Stimulated activated naive CD8-positive, alpha-beta T cell treated with anti-CD3 and anti-CD28 coated beads, Interleukin-15, amount 100 ng/mL, for 72 hours (primary cell): ENCODE measurements around the gene DDAH2.

Experiments
- ATAC-seq: fragments of 150-1000 bp; cut with Tn5 transposase; 2 replicates; pipeline ENCODE4 v1.10.0; 2021; ENCODE audit warnings: mild to moderate bottlenecking, moderate library complexity
- DNase-seq, 2 donors: peaks; one replicate each; pipeline ENCODE4 v3.0.0; 2021 to 2022
- H3K27ac Mint-ChIP-seq, 2 donors: one replicate each; pipeline ENCODE4 v1.8.0; 2022; ENCODE audit warnings: mild to moderate bottlenecking in 2 of 2, mixed read lengths in 2 of 2, moderate library complexity in 2 of 2
- H3K27me3 Mint-ChIP-seq: one replicate; pipeline ENCODE4 v1.8.0; 2022; ENCODE audit warnings: mixed read lengths
- H3K4me1 Mint-ChIP-seq: one replicate; pipeline ENCODE4 v1.8.0; 2022; ENCODE audit warnings: mild to moderate bottlenecking, mixed read lengths
- H3K4me3 Mint-ChIP-seq, 2 donors: one replicate each; pipeline ENCODE4 v1.8.0; 2022; ENCODE audit warnings: mild to moderate bottlenecking in 2 of 2, mixed read lengths in 2 of 2, moderate library complexity in 1 of 2
- H3K9me3 Mint-ChIP-seq, 2 donors: one replicate each; pipeline ENCODE4 v1.8.0; 2022; ENCODE audit warnings: mixed read lengths in 2 of 2

DDAH2 gene

GRCh38 chr6:31765559-31765909, 36.4 kb upstream of the DDAH2 start:
- Mint-ChIP-seq H3K27me3 (no peaks in the 10 kb centered on the region), H3K4me1 (peaks cover 23% of the 10 kb centered on the region), H3K4me3 (no peak overlapping the region), H3K9me3 (no peaks in the 10 kb centered on the region), H3K27ac (no peak overlapping the region)
- DNase-seq: no peak
- no peak for ATAC-seq

DNA sequence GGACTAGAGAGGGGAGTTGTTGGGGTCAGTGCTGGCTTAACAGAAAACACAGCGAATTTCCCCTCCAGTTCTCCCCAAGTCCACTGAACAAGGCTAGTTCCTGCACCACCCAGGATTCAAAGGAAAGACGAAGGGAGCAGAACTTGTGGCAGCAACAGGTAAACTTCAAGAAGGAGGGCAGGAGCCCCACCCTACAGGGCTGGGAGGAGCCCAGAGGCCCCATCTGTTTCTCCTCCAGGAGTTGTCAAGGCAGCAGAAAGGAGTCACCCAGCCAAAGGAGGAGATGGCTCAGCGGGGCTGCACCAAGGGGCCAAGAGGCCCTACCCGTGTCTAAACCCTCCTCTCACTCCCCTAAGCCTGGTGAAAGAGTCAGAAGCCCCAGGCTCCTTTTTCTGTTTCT, 35.1 kb upstream of the DDAH2 start:
- H3K4me1 Mint-ChIP-seq: peaks cover 15% of the 10 kb centered on the region

DNA sequence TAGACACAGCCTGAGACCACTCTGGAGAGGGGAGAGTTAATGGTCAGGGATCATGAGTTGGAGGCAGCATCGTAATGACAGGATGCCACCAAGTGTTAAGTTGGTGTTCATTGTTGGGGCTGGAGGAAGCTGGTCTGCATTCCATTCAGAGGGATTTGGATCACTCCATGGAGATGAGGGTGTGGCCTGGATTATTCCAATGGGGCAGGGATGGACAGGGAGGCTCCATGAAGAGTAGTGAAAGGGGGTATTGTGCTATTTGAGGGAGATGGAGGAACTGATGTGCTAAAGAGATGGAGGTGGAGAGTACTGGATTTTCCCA, 34.5 kb upstream of the DDAH2 start:
- no peaks in the 10 kb centered on the region for H3K27me3 Mint-ChIP-seq
- H3K4me3 Mint-ChIP-seq: no peak overlapping the region
- ATAC-seq (no peak), DNase-seq (no peak)
- no peaks in the 10 kb centered on the region for H3K9me3 Mint-ChIP-seq
- peak overlapping the region in 1 of 2 donors; percentile 3 for H3K27ac Mint-ChIP-seq
- H3K4me1 Mint-ChIP-seq: peaks cover 14% of the 10 kb centered on the region

More for the DNA sequence above, 35.1 kb upstream of the DDAH2 start:
- ATAC-seq (no peak), DNase-seq (no peak)
- H3K9me3 Mint-ChIP-seq: no peaks in the 10 kb centered on the region
- no peak overlapping the region for H3K4me3 Mint-ChIP-seq
- H3K27ac Mint-ChIP-seq: no peak overlapping the region
- H3K27me3 Mint-ChIP-seq: no peaks in the 10 kb centered on the region

DNA sequence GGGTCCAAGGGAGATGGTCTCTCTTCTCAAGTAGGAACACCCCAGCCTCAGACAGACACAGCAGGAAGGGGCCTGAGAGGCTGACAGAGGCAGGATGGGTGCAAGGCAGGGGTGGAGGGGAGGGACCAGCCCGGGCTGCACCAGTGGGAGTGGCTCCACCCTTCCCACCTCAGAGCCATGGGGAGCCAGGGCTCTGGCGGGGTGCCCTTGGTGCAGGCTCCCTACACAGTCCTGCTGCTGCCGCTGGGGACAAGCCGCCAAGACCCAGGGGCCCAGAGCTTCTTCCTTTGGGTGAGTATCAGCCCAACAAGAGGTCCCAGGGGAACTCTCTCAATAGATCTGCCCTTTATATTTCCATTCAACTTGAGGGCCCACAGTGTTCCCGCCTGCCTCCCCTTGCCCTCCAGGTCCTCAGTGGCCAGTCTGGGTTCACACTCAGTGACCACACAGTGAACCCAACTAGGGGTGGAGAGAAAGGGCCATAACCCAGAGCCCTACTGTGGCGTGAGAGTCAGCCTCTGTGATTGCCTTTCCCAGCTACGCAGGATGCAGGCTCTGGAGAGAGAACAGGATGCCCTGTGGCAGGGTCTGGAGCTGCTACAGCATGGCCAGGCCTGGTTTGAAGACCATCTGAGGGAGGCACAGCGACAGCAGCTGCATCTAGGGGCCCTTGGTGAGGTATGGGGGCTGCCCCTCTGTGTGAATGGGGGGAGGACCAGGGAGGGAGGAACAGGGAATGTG, 33.9 kb upstream of the DDAH2 start:
- DNase-seq (no peak), ATAC-seq (no peak)
- Mint-ChIP-seq H3K4me3 (no peak overlapping the region), H3K27me3 (no peaks in the 10 kb centered on the region), H3K27ac (no peak overlapping the region), H3K4me1 (peaks cover 17% of the 10 kb centered on the region), H3K9me3 (no peaks in the 10 kb centered on the region)

DNA sequence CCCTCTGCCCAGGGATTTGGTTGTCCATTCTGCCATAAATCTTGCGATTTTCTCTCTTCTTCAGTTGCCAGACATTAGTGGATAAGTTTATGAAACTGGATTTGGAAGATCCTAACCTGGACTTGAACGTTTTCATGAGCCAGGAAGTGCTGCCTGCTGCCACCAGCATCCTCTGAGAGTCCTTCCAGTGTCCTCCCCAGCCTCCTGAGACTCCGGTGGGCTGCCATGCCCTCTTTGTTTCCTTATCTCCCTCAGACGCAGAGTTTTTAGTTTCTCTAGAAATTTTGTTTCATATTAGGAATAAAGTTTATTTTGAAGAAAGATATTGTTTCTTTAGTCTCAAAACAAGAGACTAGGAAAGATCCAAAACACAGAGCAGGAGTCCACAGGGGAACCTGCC, 33.3 kb upstream of the DDAH2 start, which contains the start of gene SAPCD1:
Gene SAPCD1, plus strand, starts transcription at position 301 of the 400 bp plus-strand sequence. CDS start 399 bp downstream, outside the sequence.
- Mint-ChIP-seq H3K9me3 (no peaks in the 10 kb centered on the region), H3K27me3 (no peaks in the 10 kb centered on the region), H3K27ac (peak within 1 kb of the TSS in 1 of 2 donors; percentile 85), H3K4me3 (no peak within 1 kb of the TSS), H3K4me1 (peaks cover 19% of the 10 kb centered on the region)
- DNase-seq (no peak), ATAC-seq (no peak)

- Mint-ChIP-seq H3K9me3 (no peaks in the 10 kb centered on the region), H3K4me1 (peaks cover 19% of the 10 kb centered on the region), H3K27ac (no peak overlapping the region), H3K27me3 (no peaks in the 10 kb centered on the region), H3K4me3 (no peak overlapping the region)
- ATAC-seq (no peak), DNase-seq (no peak)
Measured at GRCh38 chr6:31761343-31761742, 32.2 kb upstream of the DDAH2 start.

DNA sequence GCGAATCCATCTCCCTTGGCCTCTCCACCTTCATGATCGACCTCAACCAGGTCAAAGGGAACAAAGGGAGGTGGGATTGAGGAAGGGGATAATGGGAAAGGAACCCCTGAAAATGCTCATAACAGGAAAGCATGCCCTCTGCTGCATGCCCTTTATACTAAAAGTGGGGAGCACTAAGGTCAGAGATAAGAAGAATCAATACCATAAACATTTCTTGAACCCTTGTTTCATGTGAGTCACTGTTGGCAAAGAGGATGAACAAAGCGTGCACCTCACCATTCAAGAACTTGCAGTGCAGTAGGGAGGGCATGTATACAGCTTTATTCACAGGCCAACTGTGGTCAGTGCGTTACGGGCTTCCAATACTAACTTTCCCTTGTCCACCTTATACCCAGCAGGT, 31.7 kb upstream of the DDAH2 start:
- Mint-ChIP-seq H3K4me3 (no peak overlapping the region), H3K27me3 (no peaks in the 10 kb centered on the region), H3K9me3 (no peaks in the 10 kb centered on the region), H3K4me1 (peaks cover 19% of the 10 kb centered on the region), H3K27ac (peak overlapping the region in 1 of 2 donors; percentile 19)
- ATAC-seq: no peak
- DNase-seq: no peak

GRCh38 chr6:31758281-31758680, 29.2 kb upstream of the DDAH2 start:
- peaks cover 14% of the 10 kb centered on the region for H3K4me1 Mint-ChIP-seq
- no peak overlapping the region for H3K27ac Mint-ChIP-seq
- no peaks in the 10 kb centered on the region for H3K9me3 Mint-ChIP-seq
- H3K27me3 Mint-ChIP-seq: no peaks in the 10 kb centered on the region
- ATAC-seq (no peak), DNase-seq (no peak)
- no peak overlapping the region for H3K4me3 Mint-ChIP-seq

GRCh38 chr6:31752739-31753319, 23.7 kb upstream of the DDAH2 start:
- DNase-seq (no peak), ATAC-seq (no peak)
- H3K27me3 Mint-ChIP-seq: no peaks in the 10 kb centered on the region
- H3K4me3 Mint-ChIP-seq: no peak overlapping the region
- H3K27ac Mint-ChIP-seq: no peak overlapping the region
- H3K4me1 Mint-ChIP-seq: peaks cover under 1% of the 10 kb centered on the region
- no peaks in the 10 kb centered on the region for H3K9me3 Mint-ChIP-seq

- DNase-seq (no peak), ATAC-seq (no peak)
- Mint-ChIP-seq H3K27ac (no peak overlapping the region), H3K9me3 (no peaks in the 10 kb centered on the region), H3K4me1 (no peaks in the 10 kb centered on the region), H3K4me3 (no peak overlapping the region), H3K27me3 (no peaks in the 10 kb centered on the region)
Measured at GRCh38 chr6:31750411-31751022, 21.4 kb upstream of the DDAH2 start.

DNA sequence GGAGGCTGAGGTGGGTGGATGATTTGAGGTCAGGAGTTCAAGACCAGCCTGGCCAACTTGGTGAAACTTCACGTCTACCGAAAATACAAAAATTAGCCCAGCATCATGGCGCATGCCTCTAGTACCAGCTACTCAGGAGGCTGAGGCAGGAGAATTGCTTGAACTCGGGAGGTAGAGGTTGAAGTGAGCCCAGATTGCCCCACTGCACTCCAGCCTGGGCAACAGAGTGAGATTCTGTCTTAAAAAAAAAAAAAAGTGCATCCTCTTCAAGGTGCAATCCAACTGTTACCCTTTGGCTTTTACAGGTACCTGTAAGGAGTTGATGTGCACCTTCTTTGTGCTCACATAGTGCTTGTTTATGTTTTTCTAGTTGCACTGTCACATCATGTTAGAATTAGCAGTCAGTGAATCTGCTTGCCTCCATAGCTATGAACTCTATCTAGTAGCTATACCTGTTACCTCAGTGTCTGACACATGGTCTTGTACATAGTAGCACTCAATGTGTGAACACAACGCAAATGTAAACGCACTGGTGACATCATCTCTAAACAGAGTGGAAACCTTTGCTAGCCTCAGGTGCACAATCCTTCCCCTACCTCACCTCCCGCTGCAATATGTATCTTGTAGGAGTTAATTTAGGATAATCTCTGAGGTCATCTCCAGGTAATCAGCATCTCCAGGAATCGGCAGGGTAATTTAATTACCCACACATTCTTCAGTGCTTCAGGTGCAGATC, 20.4 kb upstream of the DDAH2 start:
- Mint-ChIP-seq H3K9me3 (no peaks in the 10 kb centered on the region), H3K4me1 (no peaks in the 10 kb centered on the region), H3K27ac (no peak overlapping the region), H3K4me3 (no peak overlapping the region), H3K27me3 (no peaks in the 10 kb centered on the region)
- DNase-seq (no peak), ATAC-seq (no peak)

- DNase-seq (no peak), ATAC-seq (no peak)
- Mint-ChIP-seq H3K4me3 (no peak overlapping the region), H3K27ac (no peak overlapping the region), H3K9me3 (no peaks in the 10 kb centered on the region), H3K27me3 (no peaks in the 10 kb centered on the region), H3K4me1 (peaks cover 23% of the 10 kb centered on the region)
Measured at GRCh38 chr6:31744422-31744821, 15.3 kb upstream of the DDAH2 start.

GRCh38 chr6:31742894-31743293, 13.8 kb upstream of the DDAH2 start:
- Mint-ChIP-seq H3K4me3 (no peak overlapping the region), H3K4me1 (peaks cover 38% of the 10 kb centered on the region), H3K9me3 (no peaks in the 10 kb centered on the region), H3K27me3 (no peaks in the 10 kb centered on the region), H3K27ac (no peak overlapping the region)
- ATAC-seq: no peak
- DNase-seq: no peak

GRCh38 chr6:31741815-31742214, 12.7 kb upstream of the DDAH2 start:
- no peak for ATAC-seq
- Mint-ChIP-seq H3K9me3 (no peaks in the 10 kb centered on the region), H3K4me1 (peaks cover 49% of the 10 kb centered on the region)

GRCh38 chr6:31740397-31741223, 11.5 kb upstream of the DDAH2 start:
- Mint-ChIP-seq H3K27me3 (no peaks in the 10 kb centered on the region), H3K4me1 (peaks cover 52% of the 10 kb centered on the region), H3K27ac (peak overlapping the region; percentile 92 to 94), H3K9me3 (no peaks in the 10 kb centered on the region), H3K4me3 (peak overlapping the region; percentile 92 to 97)
- DNase-seq: no peak
- ATAC-seq: no peak

More at GRCh38 chr6:31741815-31742214, 12.7 kb upstream of the DDAH2 start:
- no peaks in the 10 kb centered on the region for H3K27me3 Mint-ChIP-seq
- DNase-seq: no peak
- no peak overlapping the region for H3K27ac Mint-ChIP-seq
- H3K4me3 Mint-ChIP-seq: peak overlapping the region; percentile 52 to 97
